ENCODE data around the gene SCMH1. TPM values are rescaled to one million over a fixed set of nuclear protein-coding genes. Genes with fewer than 3 reads are reported as not detected.

SCMH1 gene
- total and polyA plus RNA-seq, 11 donors: 36.0 to 56.2 (median 43.0) TPM

- 74 to 88% (median 86%) methylated on average over 9 of the region's 9 CpGs for WGBS, 4 donors
- H3K4me3 ChIP-seq: no peak overlapping the region
- intact Hi-C loops (cut with DNase I): no loop called here
- H3K9me3 ChIP-seq: no peaks in the 10 kb centered on the region
- H3K27ac ChIP-seq: no peak overlapping the region
- peaks cover 0 to 13% (median 6%) of the 10 kb centered on the region in 9 donors for H3K36me3 ChIP-seq
- peaks cover 0 to 11% (median 0%) of the 10 kb centered on the region in 12 donors for H3K4me1 ChIP-seq
- no peaks in the 10 kb centered on the region for H3K27me3 ChIP-seq
- TF ChIP-seq CTCF (IDR thresholded peaks at IDR 0.05) (no peak), POLR2A (IDR thresholded peaks at IDR 0.05) (no peak)
- no peak for DNase-seq
- peak in 1 of 4 donors; percentile 18 for ATAC-seq
Measured at GRCh38 chr1:41161846-41162245, 80.3 kb downstream of the SCMH1 start.

- H3K9me3 ChIP-seq: no peaks in the 10 kb centered on the region
- intact Hi-C loops (cut with DNase I): no loop called here
- H3K36me3 ChIP-seq: peaks cover 0 to 13% (median 6%) of the 10 kb centered on the region in 9 donors
- no peak overlapping the region for H3K4me3 ChIP-seq
- TF ChIP-seq POLR2A (IDR thresholded peaks at IDR 0.05): no peak
- no peak for TF ChIP-seq CTCF (IDR thresholded peaks at IDR 0.05)
- ATAC-seq: no peak
- peaks cover 0 to 11% (median 0%) of the 10 kb centered on the region in 12 donors for H3K4me1 ChIP-seq
- no peaks in the 10 kb centered on the region for H3K27me3 ChIP-seq
- WGBS, 4 donors: 41 to 61% (median 54%) methylated on average over 3 of the region's 3 CpGs
- H3K27ac ChIP-seq: no peak overlapping the region
- no peak for DNase-seq
Measured at GRCh38 chr1:41160498-41161110, 81.5 kb downstream of the SCMH1 start.

GRCh38 chr1:41158966-41159365 is 83.1 kb downstream of the SCMH1 start:
- ATAC-seq (no peak), DNase-seq (no peak)
- H3K4me3 ChIP-seq: no peak overlapping the region
- H3K27ac ChIP-seq: no peak overlapping the region
- H3K36me3 ChIP-seq: peaks cover 0 to 14% (median 6%) of the 10 kb centered on the region in 9 donors
- H3K4me1 ChIP-seq: peaks cover 0 to 11% (median 0%) of the 10 kb centered on the region in 12 donors
- no peaks in the 10 kb centered on the region for H3K27me3 ChIP-seq
- intact Hi-C loops (cut with DNase I): loop anchor here in 1 of 10 donors (10.0 kb wide), 1 partner anchor 76 kb away; no protein-coding TSS in a partner anchor
- no peaks in the 10 kb centered on the region for H3K9me3 ChIP-seq
- TF ChIP-seq CTCF (IDR thresholded peaks at IDR 0.05): no peak
- TF ChIP-seq POLR2A (IDR thresholded peaks at IDR 0.05): no peak
- WGBS, 4 donors: 96 to 98% (median 98%) methylated on average over 1 of the region's 1 CpG

GRCh38 chr1:41158147-41158875 is 83.8 kb downstream of the SCMH1 start:
- no peak for TF ChIP-seq POLR2A (IDR thresholded peaks at IDR 0.05)
- TF ChIP-seq CTCF (IDR thresholded peaks at IDR 0.05): no peak
- H3K27ac ChIP-seq: no peak overlapping the region
- H3K36me3 ChIP-seq: peaks cover 0 to 14% (median 6%) of the 10 kb centered on the region in 9 donors
- DNase-seq (no peak), ATAC-seq (peak in 2 of 4 donors; percentile 37 to 57)
- H3K27me3 ChIP-seq: no peaks in the 10 kb centered on the region
- WGBS, 4 donors: 71 to 82% (median 74%) methylated on average over 3 of the region's 3 CpGs
- intact Hi-C loops (cut with DNase I): loop anchor here in 1 of 10 donors (10.0 kb wide), 1 partner anchor 76 kb away; no protein-coding TSS in a partner anchor
- H3K9me3 ChIP-seq: no peaks in the 10 kb centered on the region
- H3K4me1 ChIP-seq: peaks cover 0 to 11% (median 0%) of the 10 kb centered on the region in 12 donors
- no peak overlapping the region for H3K4me3 ChIP-seq
